Testis (tissue), 2 donors: Measurements from ENCODE around the gene PRF1.

ENCODE experiments used
- CTCF ChIP-seq, 3 experiments: fragments of 450-650 bp in 2 of 3; fragments of 200-600 bp in 1 of 3; sonication (generic) in 1 of 3; IDR thresholded peaks; one replicate each; pipeline ENCODE4 v1.5.1; 2016 to 2019; ENCODE audit warnings: antibody characterized with exemption in 3 of 3, mild to moderate bottlenecking in 2 of 3, moderate library complexity in 1 of 3
- POLR2A ChIP-seq: fragments of 450-650 bp; IDR thresholded peaks from one replicate; pipeline ENCODE4 v1.6.1; 2017; ENCODE audit warnings: antibody characterized with exemption, mild to moderate bottlenecking, moderate library complexity

- TF ChIP-seq CTCF (IDR thresholded peaks at IDR 0.05) (no peak), POLR2A (no peak)
Observed at GRCh38 chr10:70559861-70560260, 42.7 kb downstream of the PRF1 start.
